IPS-NIHi7 (cell line): Measurements from ENCODE around the gene CNDP1.
"Not testable (repeated sequence)": the region's sequence is repeated elsewhere in the genome, so short reads cannot be mapped to it uniquely, and the experiment has no call there.

ENCODE experiments used
- DNase-seq: peaks from one replicate; pipeline ENCODE4 v3.0.0; 2012; ENCODE audit warnings: mixed read lengths; ENCODE audit errors: extremely low spot score

CNDP1 gene

GRCh38 chr18:74534150-74534969 lies at the start of gene CNDP1:
CNDP1 (plus strand) TSS chr18:74534500; CDS start chr18:74534668, 168 bp downstream.
- DNase-seq: no peak

GRCh38 chr18:74486119-74486849 lies 48.0 kb upstream of the CNDP1 start:
- DNase-seq: no peak

GRCh38 chr18:74488354-74488753 lies 45.9 kb upstream of the CNDP1 start:
- no peak for DNase-seq

GRCh38 chr18:74488864-74489263 lies 45.4 kb upstream of the CNDP1 start:
- no peak for DNase-seq

- no peak for DNase-seq
Measured at GRCh38 chr18:74489676-74490075, 44.6 kb upstream of the CNDP1 start.

- no peak for DNase-seq
Measured at GRCh38 chr18:74492259-74492658, 42.0 kb upstream of the CNDP1 start.

- DNase-seq: peak; percentile 40
Measured at GRCh38 chr18:74493689-74494088, 40.6 kb upstream of the CNDP1 start.

GRCh38 chr18:74494514-74494913 lies 39.8 kb upstream of the CNDP1 start:
- DNase-seq: no peak

GRCh38 chr18:74495581-74496507 lies 38.5 kb upstream of the CNDP1 start, which contains the start of gene CNDP2:
CNDP2 (plus strand) TSS chr18:74496363; CDS start chr18:74499974, 3,611 bp downstream.
- peak; percentile 97 for DNase-seq

- peak; percentile 55 for DNase-seq
Measured at GRCh38 chr18:74496508-74497323, 37.6 kb upstream of the CNDP1 start.

GRCh38 chr18:74497324-74497676 lies 37.0 kb upstream of the CNDP1 start:
- DNase-seq: no peak

- DNase-seq: no peak
Measured at GRCh38 chr18:74497778-74498177, 36.5 kb upstream of the CNDP1 start.

- no peak for DNase-seq
Measured at GRCh38 chr18:74498712-74499627, 35.3 kb upstream of the CNDP1 start.

GRCh38 chr18:74499633-74500032 lies 34.7 kb upstream of the CNDP1 start:
- DNase-seq: peak; percentile 34

GRCh38 chr18:74500372-74500771 lies 33.9 kb upstream of the CNDP1 start:
- no peak for DNase-seq

- not testable (repeated sequence) for DNase-seq
Measured at GRCh38 chr18:74500774-74501173, 33.5 kb upstream of the CNDP1 start.

GRCh38 chr18:74501386-74501785 lies 32.9 kb upstream of the CNDP1 start:
- no peak for DNase-seq

GRCh38 chr18:74503137-74503536 lies 31.2 kb upstream of the CNDP1 start:
- no peak for DNase-seq

GRCh38 chr18:74505776-74506175 lies 28.5 kb upstream of the CNDP1 start:
- no peak for DNase-seq
